Fibroblast of skin of left biceps (primary cell): ENCODE results near the gene YARS2.
"Not testable (repeated sequence)": the region's sequence is repeated elsewhere in the genome, so short reads cannot be mapped to it uniquely, and the experiment has no call there.

Source experiments
- DNase-seq, 2 experiments: peaks; one replicate each; pipeline ENCODE4 v3.0.0-alpha.2; 2013; ENCODE audit warnings: low read depth in 2 of 2

Gene YARS2

DNA sequence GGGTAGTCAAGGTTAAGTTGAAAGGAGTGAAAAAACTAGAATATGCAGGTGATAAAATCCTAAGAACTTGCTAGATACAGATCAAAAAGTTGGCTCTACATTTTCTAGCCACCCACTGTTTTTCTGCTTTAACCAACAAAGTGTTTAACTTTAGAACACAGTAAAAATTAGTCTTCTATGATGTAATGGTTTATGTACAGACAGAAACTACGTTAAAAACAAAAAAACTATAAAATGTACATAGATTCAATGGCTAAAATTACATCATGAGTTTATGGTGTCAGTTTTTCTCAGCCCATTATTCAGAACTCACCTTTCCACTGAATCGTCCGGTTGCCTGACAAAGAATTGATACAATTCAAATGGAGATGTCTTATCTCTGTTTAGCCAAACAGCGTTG is 2.1 kb downstream of the YARS2 start:
- no peak for DNase-seq

DNA sequence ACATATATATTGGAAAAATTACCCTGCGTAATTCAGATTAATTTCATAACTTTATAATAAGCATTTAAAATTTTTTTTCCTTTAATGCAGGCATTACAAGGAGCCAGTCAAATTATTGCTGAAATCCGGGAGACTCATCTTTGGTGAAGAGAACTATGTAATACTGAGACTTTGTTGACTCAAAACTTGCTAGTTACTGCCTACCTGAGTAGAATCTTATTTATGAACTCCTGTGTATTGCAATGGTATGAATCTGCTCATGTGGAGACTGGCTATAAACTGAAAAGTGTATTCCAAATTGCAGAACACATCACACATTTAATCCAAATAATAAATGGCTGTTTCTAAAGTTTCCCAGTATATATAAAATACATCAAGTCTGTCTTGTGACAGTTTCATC is 12.4 kb downstream of the YARS2 start:
- DNase-seq: no peak

DNA sequence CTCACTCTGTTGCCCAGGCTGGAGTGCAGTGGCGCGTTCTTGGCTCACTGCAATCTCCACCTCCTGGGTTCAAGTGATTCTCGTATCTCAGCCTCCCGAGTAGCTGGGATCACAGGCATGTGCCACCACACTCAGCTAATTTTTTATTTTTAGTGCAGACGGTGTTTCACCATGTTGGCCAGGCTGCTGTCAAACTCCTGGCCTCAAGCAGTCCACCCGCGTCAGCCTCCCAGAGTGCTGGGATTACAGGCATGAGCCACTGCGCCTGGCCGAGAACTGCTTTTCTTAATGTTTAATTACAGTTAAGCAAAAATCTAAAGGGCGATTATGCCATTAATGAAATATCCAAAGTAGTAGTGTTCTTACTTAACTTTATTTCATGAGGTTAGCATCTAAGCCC is 13.6 kb downstream of the YARS2 start:
- no peak for DNase-seq

DNA sequence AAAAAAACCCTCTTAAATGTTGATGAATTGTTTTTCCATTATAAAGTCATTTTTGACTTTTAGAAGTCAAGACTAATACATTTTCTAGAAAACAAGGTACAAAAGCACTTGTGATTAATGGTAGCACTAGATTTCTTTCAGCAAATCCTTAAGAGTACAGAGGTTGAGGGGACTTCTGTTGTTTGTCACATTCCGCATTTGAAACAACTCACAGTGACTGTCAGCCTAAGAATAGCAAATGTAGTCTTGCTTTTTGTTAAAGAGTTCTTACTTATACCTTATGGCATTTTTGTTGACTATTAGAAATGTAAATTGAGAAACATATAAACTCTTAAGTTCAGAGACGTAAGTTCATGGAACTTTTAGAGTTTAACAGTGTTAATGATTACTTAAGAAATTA is 16.4 kb downstream of the YARS2 start:
- DNase-seq: no peak

DNA sequence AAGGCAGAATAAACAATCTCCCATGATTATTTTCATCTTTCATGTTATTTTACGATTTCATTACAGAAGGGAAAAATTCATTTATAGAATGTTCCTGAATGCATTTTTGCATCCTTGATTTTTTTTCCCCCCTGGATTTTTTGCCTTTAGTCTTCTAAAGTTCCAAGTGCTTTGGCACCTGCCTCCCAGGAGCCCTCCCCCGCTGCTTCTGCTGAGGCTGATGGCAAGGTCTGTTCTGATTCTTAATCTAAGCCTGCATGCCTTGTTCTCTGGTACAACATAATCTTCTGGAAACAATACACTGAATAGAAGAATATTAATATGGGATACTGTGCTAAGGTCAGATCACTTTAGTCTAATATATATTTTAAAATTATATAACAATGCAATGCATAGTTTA is 18.0 kb downstream of the YARS2 start:
- no peak for DNase-seq

DNA sequence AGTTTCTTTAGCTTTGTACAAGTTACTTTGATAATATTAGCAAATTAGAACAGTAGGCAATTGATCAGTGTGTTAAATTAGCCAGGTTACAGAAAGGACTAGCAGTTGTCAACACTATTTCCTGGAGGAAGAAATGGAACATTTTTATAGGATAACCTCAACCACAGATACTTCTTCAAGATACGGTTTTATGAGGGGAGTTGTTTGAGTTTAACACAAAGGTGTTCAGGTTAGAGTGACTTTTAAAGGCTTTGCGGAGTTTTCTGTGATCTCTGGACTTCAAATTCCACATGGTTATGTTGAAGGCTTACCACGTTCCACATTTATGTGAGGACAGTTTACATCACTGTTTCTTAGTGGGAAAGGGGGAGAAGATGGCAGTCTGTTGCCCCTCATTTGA is 19.3 kb downstream of the YARS2 start:
- DNase-seq: no peak

DNA sequence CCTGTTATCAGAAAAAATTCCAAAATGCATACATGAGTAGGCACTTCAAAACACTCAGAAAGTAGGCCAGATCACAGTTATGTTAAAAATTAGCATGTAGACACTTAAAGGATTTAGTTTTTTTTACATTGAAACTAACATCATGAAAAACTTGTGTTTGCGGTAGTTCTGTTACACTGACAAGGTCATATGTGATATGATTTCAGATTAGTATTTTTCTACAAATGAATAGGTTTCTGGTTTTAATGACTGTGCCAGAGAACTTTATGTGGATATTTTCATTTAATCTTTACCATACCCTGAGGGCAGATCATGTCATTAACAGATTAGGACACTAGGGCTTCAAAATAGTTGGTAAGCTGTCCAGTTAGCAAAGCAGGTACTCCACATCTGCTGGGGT is 20.7 kb downstream of the YARS2 start:
- DNase-seq: no peak

DNA sequence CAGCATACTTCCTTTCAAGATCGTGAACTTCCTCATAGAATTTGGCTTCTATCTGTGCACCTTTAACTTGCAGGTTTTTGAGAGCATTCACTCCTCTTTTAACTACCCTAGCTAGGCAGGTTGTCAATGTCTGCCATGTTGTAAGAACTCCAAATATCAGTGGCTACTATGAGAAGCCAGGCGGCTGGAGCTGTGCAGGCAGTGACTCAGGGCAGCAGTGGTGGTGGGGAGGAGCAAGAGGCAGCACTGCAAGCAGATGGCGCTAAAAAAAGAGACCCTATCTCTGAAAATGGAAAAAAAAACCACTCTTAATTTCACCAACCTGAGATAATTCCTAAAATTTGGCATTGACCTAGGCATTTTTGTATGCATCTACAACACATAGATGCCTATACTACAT is 28.5 kb downstream of the YARS2 start:
- no peak for DNase-seq

DNA sequence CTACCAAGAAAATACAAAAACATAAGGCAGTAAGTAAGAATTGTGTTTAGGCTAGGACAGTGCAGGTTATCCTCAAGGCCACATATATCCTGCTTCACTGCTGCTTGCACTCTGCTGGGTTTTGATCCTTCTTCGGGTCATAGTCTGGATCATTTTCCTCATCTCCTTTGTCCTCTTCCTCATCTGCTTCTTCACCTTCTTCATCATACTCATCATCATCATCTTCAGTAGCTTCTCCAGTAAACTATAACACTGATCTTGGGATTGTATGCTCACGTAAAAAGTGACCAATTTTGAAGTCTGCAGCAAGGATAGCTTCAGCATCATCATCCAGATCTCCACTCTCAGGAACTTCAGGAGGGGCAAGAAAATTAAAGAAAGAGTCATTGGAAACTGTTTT is 29.4 kb downstream of the YARS2 start:
- DNase-seq: no peak

DNA sequence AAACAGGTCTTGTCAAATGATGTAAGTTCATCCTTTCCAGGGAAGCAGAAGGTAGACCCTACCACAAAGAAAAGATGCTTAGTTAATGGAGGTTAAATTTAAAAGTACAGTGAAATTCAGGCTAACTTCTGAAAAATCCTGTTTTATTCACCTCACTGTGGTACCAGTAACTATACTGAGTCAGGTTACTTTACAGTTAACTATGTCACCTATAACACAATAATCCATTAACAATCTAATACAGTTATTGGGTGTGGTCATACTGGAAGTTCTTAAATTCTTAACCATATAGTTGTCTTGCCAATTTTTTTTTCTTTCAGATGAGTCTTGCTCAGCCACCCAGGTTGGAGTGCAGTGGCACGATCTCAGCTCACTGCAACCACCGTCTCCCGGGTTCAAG is 30.4 kb downstream of the YARS2 start:
- DNase-seq: not testable (repeated sequence)

DNA sequence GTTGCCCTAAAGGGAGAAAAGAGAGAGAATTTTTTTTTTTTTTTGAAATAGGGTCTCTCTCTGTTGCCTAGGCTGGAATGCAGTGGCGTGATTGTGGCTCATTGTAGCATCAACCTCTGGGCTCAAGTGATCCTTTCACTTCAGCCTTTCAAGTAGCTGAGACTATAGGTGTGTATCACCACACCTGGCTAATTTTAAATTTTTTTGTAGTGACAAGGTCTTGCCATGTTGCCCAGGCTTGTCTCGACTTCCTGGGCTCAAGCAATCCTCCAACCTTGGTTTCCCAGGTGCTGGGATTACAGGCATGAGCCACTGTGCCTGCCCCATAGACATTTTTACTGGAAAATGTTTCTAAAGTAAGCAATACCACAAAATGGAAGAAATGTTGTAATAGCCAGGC is 36.8 kb downstream of the YARS2 start:
- DNase-seq: no peak

DNA sequence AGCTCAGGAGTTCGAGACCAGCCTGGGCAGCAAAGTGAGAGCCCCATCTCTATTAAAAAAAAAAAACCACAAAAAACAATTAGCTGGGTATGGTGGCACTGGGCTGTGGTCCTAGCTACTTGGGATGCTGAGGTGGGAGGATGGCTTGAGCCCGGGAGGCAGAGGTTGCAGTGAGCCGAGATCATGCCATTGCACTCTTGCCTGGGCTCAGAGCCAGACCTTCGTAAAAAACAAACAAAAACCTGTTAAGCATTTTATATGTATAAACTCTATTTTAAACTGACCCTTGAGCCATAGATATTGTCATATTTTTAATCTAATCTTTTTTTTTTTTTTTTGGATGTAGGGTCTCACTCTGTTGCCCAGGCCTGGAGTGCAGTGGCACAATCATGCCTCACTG is 40.9 kb downstream of the YARS2 start:
- no peak for DNase-seq

DNA sequence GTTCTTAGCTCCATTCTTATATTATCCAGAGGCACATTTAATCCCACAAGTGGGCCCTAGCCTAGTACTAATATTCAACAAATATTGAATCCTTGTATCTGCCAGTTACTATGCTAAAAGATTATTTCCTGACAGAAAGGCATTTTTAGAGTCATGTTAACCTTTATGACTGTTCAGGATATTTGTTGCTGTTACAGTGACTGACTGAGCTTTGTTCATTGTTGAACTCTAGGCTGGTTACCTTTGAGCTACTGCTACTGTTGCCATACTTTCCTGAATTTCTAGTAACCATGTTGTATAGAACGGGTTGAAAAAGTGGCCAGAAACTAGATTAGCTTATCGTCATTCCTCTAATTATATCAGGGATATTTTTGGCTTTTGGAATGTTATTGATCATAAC is 46.8 kb downstream of the YARS2 start:
- DNase-seq: no peak

DNA sequence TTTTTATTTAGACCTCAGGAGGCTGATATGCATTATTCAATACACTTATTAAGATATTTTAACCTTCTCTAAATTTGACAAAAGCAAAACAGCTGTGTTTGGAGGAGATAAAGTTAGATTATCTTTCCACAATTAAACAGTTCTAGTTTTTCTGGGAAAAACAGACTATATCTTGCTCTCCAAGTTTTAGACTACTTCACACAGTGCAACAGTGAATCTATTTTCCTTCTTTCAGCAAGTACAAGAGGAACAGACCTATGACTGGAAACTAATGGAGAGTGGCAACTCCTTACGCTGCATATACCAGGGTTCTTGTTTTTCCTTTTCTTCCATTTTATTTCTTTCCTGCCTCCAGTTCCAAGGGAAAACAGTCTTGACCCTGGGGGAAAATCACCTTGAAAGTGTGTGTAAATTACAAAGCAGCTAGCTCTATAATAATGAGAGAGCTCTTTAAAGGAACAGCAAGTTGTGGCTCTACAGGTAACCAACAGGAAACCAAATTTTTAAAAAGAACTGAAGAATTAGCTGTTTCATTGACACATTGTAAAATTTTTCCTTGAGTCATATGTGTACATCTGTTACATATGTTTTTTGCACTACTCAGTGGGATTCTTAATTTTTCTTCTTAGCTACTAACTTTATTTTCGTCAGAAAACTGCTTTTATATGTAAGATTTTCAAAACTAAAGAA is 49.2 kb downstream of the YARS2 start:
- no peak for DNase-seq

DNA sequence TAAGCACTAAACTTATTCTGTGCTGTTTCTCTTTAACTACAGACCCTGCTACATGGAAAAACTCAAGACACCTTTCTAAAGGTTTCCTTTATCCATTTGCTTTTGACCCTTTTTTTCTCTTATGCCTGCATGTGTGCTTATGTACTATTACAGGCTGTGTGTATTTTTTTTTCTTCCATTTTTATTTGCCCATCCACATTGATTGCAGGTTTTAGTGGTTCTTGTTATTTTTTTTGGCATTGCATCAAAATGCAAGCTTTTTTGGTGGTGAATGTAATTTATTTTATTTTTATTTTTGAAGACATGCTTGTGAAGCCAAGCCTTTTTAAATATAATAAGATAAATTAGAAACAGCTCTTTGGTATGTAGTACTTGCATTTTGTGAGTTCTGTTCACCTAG is 49.9 kb downstream of the YARS2 start:
- DNase-seq: no peak

DNA sequence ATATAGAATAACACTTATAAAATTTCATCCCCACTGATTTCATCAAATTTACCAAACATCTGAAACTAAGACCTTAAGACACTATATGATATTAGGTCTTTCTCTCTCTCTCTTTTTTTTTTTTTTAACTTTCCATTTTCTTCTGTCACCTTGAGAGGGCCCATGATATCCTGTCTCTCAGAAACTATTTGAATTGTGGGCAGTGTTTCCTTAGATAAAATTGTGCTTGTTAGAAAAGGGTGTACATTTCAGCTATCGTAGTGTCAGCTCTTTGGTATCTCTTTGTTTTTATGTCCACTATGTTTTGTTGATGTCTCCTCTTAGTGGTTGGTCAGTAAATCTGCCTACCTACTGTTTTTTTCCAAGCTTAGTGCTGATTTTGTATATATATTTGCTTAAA is 52.8 kb downstream of the YARS2 start:
- no peak for DNase-seq

DNA sequence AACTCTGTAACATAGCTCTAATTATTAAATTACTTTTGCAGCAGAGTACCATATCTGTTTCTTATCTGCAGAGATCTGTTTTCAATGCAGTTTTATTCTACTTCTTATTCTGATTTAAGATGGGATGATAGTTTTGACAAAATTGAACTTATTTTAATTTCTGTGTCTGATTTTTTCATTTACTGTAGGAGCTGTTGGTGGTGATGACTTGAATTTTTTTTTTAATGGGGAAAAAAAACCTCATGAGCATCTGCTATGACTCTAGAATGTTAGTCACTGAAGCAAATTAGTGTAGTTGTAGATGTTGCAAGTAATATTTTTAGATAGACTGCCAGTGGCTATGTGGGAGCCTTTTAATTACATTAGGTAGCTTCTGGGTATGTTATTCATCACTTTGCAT is 53.2 kb downstream of the YARS2 start:
- DNase-seq: no peak

DNA sequence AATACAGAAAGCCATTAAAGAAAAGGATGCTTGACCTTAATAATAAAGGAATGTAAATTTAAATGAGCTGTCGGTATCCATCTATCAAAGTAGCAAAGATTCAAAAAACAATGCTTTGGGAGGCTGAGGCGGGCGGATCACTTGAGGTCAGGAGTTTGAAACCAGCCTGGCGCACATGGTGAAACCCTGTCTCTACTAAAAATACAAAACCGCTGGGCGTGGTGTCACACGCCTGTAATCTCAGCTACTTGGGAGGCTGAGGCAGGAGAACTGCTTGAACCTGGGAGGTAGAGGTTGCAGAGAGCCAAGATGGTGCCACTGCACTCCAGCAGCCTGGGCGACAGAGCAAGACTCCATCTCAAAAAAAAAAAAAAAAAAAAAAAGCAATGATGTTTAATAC is 56.3 kb downstream of the YARS2 start:
- not testable (repeated sequence) for DNase-seq

DNA sequence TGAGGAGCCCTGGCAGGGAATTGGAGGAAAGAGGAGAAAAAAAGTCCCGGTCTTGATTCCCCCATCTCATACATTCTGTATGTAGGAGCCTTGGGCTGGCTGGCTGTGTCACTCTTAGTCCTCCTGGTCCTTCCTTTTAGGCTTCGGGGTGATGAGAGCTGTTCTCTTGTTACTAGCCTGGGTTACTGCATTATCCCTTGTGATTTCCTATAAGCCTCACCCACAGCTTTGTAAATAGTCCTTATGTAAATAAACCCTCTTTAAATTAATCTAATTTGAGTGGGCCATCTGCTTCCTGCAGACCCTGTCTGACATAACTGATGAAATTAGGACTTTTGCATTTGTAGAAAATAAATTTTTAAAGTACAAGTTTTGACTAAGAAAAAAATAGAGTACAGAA is 57.4 kb downstream of the YARS2 start:
- DNase-seq: no peak

DNA sequence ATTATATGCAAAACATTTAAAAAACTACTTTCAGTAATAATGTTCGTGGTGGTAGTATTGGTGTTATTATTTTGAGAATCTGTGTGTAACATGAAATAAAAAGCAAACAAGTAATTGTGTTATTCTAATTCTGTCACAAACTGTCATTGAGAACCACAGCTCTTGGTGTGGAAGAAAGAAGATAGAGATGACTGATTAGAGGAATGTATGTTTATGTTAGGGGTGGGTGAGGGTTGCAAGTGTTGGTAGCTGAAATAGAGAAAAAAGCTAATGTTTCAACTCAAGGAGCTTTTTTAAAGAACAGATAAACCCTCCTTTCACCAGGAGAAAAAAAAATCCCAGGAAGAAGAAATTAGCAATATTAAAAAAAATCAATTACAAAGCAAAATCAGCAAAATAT is 58.3 kb downstream of the YARS2 start:
- DNase-seq: no peak
